Uterus (tissue), 2 donors: ENCODE results near the gene DIPK1A.

ENCODE experiments used
- POLR2A ChIP-seq, 2 donors: fragments of 450-650 bp; IDR thresholded peaks; one replicate each; pipeline ENCODE4 v1.6.1; 2016; ENCODE audit warnings: antibody characterized with exemption in 2 of 2, mild to moderate bottlenecking in 1 of 2, moderate library complexity in 1 of 2
- TF ChIP-seq, protein P1 (sequence below), 4 experiments: fragments of 200-600 bp in 2 of 4; fragments of 450-650 bp in 2 of 4; sonication (generic) in 2 of 4; IDR thresholded peaks; one replicate each; pipeline ENCODE4 v1.5.1; 2016 to 2019; ENCODE audit warnings: antibody characterized with exemption in 4 of 4, mild to moderate bottlenecking in 2 of 4, moderate library complexity in 1 of 4

DNA sequence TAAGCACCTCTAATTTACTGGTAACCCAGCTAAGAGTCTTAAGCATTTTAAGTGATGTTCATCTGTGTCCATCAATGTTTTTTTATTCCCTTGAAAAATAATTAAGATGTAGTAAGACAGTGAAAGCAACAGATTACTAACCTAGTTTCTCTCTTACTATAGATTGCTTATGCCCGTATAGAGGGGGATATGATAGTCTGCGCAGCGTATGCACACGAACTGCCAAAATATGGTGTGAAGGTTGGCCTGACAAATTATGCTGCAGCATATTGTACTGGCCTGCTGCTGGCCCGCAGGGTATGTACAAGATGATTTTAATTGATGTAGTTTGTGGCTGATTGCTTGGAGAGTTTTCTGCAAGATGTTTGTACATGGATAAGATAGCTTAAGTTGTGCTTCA lies 126.6 kb downstream of the DIPK1A start:
- TF ChIP-seq, protein P1, sequence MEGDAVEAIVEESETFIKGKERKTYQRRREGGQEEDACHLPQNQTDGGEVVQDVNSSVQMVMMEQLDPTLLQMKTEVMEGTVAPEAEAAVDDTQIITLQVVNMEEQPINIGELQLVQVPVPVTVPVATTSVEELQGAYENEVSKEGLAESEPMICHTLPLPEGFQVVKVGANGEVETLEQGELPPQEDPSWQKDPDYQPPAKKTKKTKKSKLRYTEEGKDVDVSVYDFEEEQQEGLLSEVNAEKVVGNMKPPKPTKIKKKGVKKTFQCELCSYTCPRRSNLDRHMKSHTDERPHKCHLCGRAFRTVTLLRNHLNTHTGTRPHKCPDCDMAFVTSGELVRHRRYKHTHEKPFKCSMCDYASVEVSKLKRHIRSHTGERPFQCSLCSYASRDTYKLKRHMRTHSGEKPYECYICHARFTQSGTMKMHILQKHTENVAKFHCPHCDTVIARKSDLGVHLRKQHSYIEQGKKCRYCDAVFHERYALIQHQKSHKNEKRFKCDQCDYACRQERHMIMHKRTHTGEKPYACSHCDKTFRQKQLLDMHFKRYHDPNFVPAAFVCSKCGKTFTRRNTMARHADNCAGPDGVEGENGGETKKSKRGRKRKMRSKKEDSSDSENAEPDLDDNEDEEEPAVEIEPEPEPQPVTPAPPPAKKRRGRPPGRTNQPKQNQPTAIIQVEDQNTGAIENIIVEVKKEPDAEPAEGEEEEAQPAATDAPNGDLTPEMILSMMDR (IDR thresholded peaks at IDR 0.05), result no peak
- TF ChIP-seq POLR2A (IDR thresholded peaks at IDR 0.05), result no peak
